VCaP (cell line): Measurements from ENCODE around the gene SH3YL1.

ENCODE experiments used
- H3K27ac ChIP-seq: fragments of 450-650 bp; 2 replicates; pipeline ENCODE4 v1.5.1; 2017
- CTCF ChIP-seq: fragments of 450-650 bp; conservative IDR thresholded peaks from 2 replicates; pipeline ENCODE4 v1.5.1; 2017; ENCODE audit warnings: mild to moderate bottlenecking, moderate library complexity

The SH3YL1 gene

GRCh38 chr2:211486-212184 lies 52.2 kb downstream of the SH3YL1 start:
- no peak overlapping the region for H3K27ac ChIP-seq
- no peak for TF ChIP-seq CTCF

- no peak overlapping the region for H3K27ac ChIP-seq
Observed at GRCh38 chr2:210660-211059, 53.2 kb downstream of the SH3YL1 start.

GRCh38 chr2:209470-209869 lies 54.4 kb downstream of the SH3YL1 start:
- no peak overlapping the region for H3K27ac ChIP-seq
- TF ChIP-seq CTCF = no peak

More at GRCh38 chr2:210660-211059, 53.2 kb downstream of the SH3YL1 start:
- no peak for TF ChIP-seq CTCF

- no peak overlapping the region for H3K27ac ChIP-seq
- TF ChIP-seq CTCF = no peak
Observed at GRCh38 chr2:208335-208734, 55.5 kb downstream of the SH3YL1 start.

- H3K27ac ChIP-seq = no peak overlapping the region
- TF ChIP-seq CTCF = no peak
Observed at GRCh38 chr2:203984-204383, 59.8 kb downstream of the SH3YL1 start.

GRCh38 chr2:203401-203800 lies 60.4 kb downstream of the SH3YL1 start:
- H3K27ac ChIP-seq = no peak overlapping the region
- TF ChIP-seq CTCF = no peak

GRCh38 chr2:202945-203344 lies 60.9 kb downstream of the SH3YL1 start:
- H3K27ac ChIP-seq = no peak overlapping the region
- TF ChIP-seq CTCF = no peak
